Hepatocyte (in vitro differentiated cells): ENCODE data around the gene OR6C75.

Source experiments
- EZH2 ChIP-seq: fragments of 200-600 bp; sonication (generic); IDR thresholded peaks from 2 replicates; pipeline ENCODE4 v1.6.1; 2016; ENCODE audit warnings: antibody characterized with exemption, mild to moderate bottlenecking, borderline replicate concordance
- EZH2phosphoT487 ChIP-seq: fragments of 200-600 bp; sonication (generic); IDR thresholded peaks from one replicate; pipeline ENCODE4 v1.6.1; 2018; ENCODE audit warnings: antibody characterized with exemption, mild to moderate bottlenecking, low read depth, moderate library complexity; ENCODE audit not compliant: unreplicated experiment, severe bottlenecking
- TF ChIP-seq, protein P1 (sequence below): fragments of 200-600 bp; sonication (generic); IDR thresholded peaks from 2 replicates; pipeline ENCODE4 v1.5.1; 2016; ENCODE audit warnings: antibody characterized with exemption, mild to moderate bottlenecking; ENCODE audit not compliant: poor library complexity

DNA sequence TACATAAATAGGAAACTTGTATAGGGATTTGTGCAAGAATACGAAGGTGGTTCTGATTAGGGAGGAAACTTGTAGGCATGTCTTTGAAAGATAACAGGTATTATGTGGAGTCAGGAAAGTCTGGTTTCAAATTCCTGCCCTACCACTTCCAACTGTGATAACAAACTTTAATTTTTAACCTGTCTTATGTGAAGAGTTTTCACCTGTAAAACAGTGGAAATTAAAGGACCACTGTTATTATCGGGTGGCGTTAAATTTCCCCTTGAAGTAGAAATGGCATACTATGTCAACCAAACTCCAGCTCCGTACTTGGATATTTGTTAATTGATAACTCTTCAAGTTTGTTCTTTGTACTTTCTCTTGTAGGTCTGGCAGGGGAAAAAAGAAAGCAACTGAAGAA lies 42.6 kb upstream of the OR6C75 start:
- TF ChIP-seq, protein P1, sequence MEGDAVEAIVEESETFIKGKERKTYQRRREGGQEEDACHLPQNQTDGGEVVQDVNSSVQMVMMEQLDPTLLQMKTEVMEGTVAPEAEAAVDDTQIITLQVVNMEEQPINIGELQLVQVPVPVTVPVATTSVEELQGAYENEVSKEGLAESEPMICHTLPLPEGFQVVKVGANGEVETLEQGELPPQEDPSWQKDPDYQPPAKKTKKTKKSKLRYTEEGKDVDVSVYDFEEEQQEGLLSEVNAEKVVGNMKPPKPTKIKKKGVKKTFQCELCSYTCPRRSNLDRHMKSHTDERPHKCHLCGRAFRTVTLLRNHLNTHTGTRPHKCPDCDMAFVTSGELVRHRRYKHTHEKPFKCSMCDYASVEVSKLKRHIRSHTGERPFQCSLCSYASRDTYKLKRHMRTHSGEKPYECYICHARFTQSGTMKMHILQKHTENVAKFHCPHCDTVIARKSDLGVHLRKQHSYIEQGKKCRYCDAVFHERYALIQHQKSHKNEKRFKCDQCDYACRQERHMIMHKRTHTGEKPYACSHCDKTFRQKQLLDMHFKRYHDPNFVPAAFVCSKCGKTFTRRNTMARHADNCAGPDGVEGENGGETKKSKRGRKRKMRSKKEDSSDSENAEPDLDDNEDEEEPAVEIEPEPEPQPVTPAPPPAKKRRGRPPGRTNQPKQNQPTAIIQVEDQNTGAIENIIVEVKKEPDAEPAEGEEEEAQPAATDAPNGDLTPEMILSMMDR, result no peak
- TF ChIP-seq EZH2phosphoT487 (no peak), EZH2 (no peak)
